ENCODE data around the gene GUCD1.
"Not testable (repeated sequence)": the region's sequence is repeated elsewhere in the genome, so short reads cannot be mapped to it uniquely, and the experiment has no call there.

GUCD1 gene

GRCh38 chr22:24595863-24596262, 40.9 kb upstream of the GUCD1 start:
- H3K4me3 ChIP-seq (ENCODE audit: low read depth, low read length) = no peak overlapping the region
- TF ChIP-seq CTCF (IDR thresholded peaks at IDR 0.05; ENCODE audit: insufficient read depth, low read length, missing control alignments) = no peak
- CTCF ChIA-PET = no interaction called here
- DNase-seq (ENCODE audit: low read depth, low spot score) = no peak
- POLR2A ChIA-PET = no interaction called here

GRCh38 chr22:24595228-24595627, 40.3 kb upstream of the GUCD1 start:
- ChIA-PET CTCF (no interaction called here), POLR2A (no interaction called here)
- H3K4me3 ChIP-seq (ENCODE audit: low read depth, low read length) = no peak overlapping the region
- TF ChIP-seq CTCF (IDR thresholded peaks at IDR 0.05; ENCODE audit: insufficient read depth, low read length, missing control alignments) = no peak
- no peak for DNase-seq (ENCODE audit: low read depth, low spot score)

- no peak for TF ChIP-seq CTCF (IDR thresholded peaks at IDR 0.05; ENCODE audit: insufficient read depth, low read length, missing control alignments)
- ChIA-PET POLR2A (no interaction called here), CTCF (no interaction called here)
These were observed 39.7 kb upstream of the GUCD1 start for GRCh38 chr22:24594569-24595120.

GRCh38 chr22:24593836-24594568, 39.1 kb upstream of the GUCD1 start:
- TF ChIP-seq CTCF (IDR thresholded peaks at IDR 0.05; ENCODE audit: insufficient read depth, low read length, missing control alignments) = no peak
- ChIA-PET POLR2A (no interaction called here), CTCF (no interaction called here)
- DNase-seq (ENCODE audit: low read depth, low spot score) = no peak
- H3K4me3 ChIP-seq (ENCODE audit: low read depth, low read length) = no peak overlapping the region

More at GRCh38 chr22:24594569-24595120, 39.7 kb upstream of the GUCD1 start:
- no peak overlapping the region for H3K4me3 ChIP-seq (ENCODE audit: low read depth, low read length)
- no peak for DNase-seq (ENCODE audit: low read depth, low spot score)

GRCh38 chr22:24593559-24593835, 38.6 kb upstream of the GUCD1 start:
- CTCF ChIA-PET; DNase-seq (ENCODE audit: low read depth, low spot score): not testable (repeated sequence)
- peak overlapping the region; percentile 64 for H3K4me3 ChIP-seq (ENCODE audit: low read depth, low read length)
- POLR2A ChIA-PET = interaction anchor here (0.6 kb wide), 1 partner anchor 13 kb away, joined by 3 read pairs; no protein-coding TSS in a partner anchor

GRCh38 chr22:24592851-24593558, 38.1 kb upstream of the GUCD1 start, which contains the start of gene LRRC75B:
TSS of gene LRRC75B (minus strand) at chr22:24593073. CDS start at chr22:24593039, 34 bp downstream.
- POLR2A ChIA-PET = interaction anchor here (0.6 kb wide), 2 partner anchors 13 to 362 kb away, joined by 3 read pairs; no protein-coding TSS in a partner anchor
- peak within 1 kb of the TSS; percentile 64 for H3K4me3 ChIP-seq (ENCODE audit: low read depth, low read length)
- no peak for TF ChIP-seq CTCF (IDR thresholded peaks at IDR 0.05; ENCODE audit: insufficient read depth, low read length, missing control alignments)
- CTCF ChIA-PET = no interaction called here
- DNase-seq (ENCODE audit: low read depth, low spot score) = peak; percentile 21
